Measurements from ENCODE around the gene PRKCH.

Gene PRKCH

DNA sequence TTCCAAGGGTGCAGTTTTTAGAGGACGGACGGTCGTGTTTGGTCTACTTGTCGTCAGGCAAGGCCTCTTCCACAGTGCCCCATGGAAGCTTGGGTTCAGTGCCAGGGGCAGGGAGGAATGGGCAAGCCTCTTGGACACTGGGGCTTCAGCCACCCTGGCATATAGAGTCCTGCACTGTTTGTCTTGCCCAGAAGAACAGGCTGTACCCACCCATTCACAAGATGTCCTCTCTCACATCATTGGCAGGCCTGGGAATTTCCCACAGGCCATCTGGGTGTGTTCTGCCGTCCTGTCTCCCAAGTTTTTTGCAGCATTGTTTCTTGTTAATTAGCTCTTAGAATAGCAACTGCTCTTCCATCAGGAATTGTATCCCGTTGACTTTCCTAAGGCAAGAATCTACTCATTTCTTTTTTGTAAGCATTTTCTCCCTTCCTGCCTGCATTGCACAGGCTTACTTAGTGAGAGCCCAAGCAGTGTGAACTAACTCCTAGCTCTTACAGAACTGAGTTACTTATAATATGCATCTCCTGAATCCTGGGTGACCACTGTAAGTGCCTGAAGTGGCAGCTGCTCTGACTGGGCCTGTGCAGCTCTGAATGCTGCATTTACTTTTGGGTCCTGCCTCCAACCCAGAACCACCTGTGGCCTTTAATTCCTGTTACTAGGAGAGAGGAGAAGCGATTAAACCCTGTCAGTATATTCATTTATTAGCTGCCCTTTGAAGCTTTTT lies 224.5 kb downstream of the PRKCH start:
- DNase-seq (ENCODE audit: low read depth): no peak

DNA sequence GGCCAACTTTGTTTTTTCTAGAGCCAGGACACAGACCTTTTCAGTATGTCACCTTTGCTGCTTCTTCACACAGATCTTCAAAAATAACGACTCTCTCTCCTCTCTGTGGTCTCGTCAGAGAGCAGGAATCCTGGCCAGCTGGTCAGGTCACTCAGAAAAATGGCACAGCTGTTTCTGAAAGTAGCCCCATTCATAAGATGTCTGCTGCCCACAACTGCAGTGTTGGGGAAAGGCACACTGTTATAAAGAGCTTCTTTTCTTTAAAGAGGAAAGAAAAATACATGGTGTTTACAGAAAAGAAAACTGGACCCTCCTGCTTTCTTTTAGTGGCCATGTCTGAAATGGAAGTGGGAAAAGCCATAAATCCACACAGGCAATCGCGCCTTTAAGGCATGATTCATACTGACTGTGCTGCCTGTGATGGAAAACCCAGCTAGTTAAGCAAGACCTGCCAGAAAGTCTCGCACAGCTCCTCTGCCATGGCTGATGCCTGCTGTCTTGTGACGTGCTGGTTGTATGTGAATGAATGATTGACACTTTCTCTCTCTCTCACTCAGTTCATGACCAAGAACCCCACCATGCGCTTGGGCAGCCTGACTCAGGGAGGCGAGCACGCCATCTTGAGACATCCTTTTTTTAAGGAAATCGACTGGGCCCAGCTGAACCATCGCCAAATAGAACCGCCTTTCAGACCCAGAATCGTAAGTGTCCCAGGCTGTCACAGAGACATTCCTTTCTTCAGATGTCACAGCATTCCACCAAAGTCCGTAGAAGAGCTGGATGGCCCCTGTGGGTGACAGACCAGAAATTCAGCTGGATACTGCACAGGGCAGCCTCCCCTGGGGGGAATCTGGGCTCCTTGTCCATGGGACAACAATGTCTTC lies 226.0 kb downstream of the PRKCH start:
- DNase-seq (ENCODE audit: low read depth): no peak

DNA sequence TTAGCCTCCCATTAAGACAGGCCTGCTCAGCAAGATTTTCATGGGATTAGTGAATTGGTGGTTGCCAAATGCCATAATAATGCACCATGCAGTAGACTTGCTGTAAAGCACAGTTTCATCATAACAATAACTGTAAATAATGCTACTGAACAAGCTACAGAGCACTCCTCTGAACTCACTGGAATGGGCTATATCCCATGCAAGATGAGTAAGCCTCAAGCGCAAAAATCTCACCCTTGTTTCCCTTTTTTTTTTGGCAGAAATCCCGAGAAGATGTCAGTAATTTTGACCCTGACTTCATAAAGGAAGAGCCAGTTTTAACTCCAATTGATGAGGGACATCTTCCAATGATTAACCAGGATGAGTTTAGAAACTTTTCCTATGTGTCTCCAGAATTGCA lies 228.0 kb downstream of the PRKCH start:
- no peak for DNase-seq (ENCODE audit: low read depth)

DNA sequence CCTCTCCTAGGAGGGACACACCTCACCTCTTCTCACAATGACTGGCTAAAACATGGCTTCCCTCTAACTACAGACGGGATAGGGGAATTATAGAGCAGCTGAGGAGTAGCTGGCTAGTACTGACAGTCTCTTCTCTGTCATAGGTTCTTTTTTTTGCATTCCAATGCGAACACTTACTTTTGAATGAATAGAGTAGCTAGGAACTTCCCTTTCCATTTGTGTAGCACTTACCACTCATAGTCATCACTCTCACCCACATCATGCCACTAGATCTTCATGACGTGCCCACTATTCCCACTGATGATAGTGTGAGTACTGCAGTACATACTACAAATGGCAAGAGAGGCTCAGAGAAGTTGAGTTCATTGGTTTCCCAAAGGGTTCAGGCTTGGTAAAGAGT lies 230.0 kb downstream of the PRKCH start:
- DNase-seq (ENCODE audit: low read depth): no peak

DNA sequence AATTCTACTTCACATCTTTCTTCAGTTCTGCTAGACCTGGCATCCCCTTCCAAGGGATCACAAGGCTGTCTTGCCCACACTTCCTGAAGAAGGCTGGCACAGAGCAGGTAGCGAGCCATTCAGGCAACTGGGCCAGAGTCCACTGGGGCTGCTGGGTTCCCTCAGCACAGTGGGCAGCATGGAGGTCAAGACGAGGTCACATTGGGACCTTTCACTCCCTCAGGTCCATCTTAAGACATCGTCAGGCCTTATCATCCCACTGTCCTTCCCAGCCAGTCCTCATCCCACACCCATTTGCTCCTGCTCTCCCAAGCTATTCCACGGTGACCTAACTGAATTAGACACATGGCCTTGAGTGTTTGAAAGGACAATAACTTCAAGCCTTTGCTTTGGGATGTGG lies 230.9 kb downstream of the PRKCH start:
- no peak for DNase-seq (ENCODE audit: low read depth)

DNA sequence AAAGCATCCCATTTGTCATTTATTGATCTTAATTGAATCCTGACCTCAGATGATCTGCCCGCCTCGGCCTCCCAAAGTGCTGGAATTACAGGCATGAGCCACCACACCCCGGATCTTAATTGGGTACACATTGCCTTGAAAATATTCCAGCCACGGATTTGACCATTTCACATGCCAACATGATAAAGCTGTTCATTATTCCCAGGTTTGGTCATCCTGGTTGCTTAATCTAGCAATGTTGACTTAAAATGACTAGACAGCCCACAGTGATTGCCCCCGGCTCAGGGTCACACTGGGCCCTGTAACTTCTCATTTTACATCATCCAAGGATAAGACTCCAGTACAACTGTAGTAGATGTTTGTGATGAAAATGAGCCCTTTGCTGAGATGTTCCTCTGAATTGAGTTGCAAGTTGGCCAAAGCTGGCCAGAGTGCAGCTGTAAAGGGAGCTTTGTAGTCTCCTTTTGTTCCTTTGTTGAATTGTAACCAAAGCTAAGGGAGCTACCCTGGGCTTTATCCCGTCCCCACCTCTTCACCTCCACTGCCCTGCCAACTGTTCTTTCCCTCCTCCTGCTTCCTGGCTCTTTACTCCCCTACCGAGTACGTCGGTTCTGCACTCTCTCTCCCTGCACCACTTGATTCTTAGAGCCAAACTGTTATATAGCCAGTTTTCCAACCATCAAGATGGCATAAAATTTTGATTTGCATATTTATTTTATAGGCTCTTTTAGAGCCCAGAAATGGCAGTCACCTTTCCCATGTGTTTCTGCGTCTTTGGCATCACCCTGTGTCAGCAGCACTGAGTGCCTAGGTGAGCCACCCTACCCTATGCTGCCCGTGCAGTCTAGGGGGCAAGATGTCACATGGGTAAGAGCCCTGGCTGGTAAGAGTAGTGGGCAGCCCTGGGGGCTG lies 232.6 kb downstream of the PRKCH start:
- DNase-seq (ENCODE audit: low read depth): no peak

DNA sequence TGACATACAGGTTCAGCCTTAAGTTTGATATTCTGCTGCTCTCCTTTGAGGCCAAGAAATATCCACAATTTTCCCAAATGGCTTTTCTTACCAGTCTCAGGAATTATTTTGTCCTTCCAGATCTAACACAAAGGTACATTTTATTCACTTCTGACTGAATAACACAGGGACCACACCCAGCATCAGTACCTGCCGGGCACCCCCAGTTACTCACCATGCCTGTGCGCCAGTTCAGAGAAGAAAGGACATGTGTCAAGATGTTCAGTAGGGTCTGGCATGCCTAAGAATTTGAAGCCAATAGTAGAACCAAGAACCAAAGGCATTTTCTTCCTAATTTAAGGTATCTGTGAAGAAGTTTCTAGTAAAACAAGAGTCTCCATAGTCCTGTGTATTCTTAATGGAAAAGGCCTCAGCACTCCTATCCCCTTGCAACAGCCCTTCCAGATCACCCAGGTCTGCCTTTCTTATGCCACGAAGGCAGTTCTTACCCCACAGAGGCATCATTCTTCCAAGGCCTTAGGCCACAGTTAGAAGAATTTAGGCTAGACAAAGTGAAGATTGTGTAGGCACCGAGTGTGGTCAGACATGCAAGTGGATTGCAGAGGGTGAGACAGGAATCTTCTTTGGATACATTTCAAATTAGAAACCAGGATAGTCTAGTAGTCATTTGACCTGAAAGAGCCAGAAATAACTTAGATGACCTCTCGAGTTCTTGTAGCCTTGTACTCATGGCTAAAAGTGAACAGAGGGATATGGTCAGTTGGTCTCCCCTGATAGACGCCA lies 233.9 kb downstream of the PRKCH start:
- no peak for DNase-seq (ENCODE audit: low read depth)

DNA sequence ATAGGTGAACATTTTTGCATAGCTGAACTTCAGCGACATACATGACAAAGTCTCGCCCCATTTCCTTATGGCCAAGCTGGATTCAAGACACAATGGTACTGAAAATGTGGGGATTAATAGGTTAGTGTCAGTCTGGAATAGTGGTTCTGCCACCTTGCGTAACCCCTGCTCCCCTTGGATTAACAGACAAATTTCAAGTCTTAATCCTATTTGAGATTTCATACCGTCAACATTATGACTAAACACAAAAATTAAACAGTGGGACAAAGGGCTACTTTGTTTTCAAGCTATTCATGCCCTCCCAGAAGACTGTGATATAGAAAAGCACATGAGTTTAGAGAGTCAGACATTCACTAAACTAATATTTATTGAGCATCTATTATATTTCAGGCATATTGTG lies 235.1 kb downstream of the PRKCH start:
- no peak for DNase-seq (ENCODE audit: low read depth)

DNA sequence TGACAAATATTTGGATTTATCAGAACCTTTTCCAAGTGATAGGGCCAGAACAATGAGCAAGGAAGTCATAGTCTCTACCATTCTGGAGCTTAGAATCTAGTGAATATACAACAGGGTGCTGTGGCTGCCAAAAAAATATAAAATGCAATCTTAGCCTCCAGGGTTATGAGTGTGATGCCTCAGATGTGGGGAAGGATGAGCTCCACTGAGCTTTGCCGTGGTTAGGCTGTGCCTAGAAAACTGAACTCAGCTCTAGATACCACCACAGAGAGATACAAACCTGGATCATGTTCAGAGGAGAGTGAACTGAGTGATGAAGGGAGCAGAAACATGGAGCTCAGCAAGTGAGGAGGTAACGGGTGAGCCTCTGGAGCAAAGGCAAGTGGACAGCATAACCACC lies 235.9 kb downstream of the PRKCH start:
- no peak for DNase-seq (ENCODE audit: low read depth)

DNA sequence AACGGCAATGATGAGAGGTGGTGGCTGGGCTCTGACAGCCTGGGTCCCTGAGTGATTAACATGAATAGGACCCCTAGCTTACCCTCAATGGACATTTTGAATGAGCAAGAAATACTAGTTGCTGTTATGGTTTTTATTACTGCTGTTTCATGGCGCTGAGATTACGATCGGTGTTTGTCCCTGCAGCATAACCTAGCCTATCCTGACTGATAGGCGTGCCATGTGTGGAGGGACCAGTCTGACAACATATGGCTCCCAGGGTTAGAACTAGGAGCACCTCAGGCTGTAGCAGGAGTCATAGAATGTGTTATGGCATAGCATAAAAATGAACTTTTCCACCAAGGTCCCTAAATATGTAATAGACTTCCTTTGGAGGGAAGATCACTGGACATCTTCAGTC lies 236.5 kb downstream of the PRKCH start:
- no peak for DNase-seq (ENCODE audit: low read depth)

DNA sequence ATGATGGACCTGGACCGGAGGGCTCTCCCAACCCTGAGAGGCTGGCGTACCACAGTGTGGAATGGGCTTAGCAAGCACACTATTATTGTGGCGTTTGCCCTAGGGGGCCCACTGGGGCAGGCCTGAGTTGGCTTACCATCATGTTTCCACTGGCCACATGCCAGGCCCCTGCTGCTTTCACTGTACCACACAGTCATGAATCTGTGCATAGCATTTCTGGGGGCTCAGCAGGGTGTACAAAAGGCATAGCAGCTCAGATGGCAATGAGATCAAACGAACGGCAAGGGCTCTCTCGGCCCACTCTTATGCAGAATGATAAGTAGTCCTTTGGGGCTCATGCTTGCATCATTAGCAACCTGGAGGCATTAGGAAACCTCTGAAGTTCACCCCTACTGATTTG lies 236.9 kb downstream of the PRKCH start:
- no peak for DNase-seq (ENCODE audit: low read depth)

DNA sequence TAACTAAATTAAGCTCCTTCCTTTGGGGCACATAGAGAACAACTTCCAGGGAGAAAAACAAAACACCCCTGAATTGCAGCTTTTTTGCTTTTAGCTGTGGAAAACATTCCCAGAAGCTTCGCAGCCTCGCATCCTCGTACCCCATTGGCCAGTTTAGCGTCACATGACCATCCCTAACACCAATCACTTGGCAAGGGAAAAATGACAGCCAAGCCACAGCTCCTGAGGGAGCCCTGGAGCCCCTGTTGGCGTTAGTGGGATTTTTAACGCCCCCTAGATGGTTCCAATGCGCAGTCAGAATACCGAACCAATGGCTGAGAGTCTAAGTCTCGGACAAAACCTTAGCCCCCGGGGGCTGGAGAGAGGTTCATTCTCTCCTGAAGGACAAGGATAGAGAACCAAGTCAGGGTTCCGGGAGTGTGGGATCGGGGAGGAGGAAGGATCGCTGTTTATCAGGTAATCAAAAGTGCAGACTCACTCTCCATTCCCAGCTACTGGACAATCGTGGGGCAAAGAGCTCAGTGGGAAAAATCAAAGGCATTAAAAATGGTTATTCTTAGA lies 238.3 kb downstream of the PRKCH start:
- DNase-seq (ENCODE audit: low read depth): no peak

DNA sequence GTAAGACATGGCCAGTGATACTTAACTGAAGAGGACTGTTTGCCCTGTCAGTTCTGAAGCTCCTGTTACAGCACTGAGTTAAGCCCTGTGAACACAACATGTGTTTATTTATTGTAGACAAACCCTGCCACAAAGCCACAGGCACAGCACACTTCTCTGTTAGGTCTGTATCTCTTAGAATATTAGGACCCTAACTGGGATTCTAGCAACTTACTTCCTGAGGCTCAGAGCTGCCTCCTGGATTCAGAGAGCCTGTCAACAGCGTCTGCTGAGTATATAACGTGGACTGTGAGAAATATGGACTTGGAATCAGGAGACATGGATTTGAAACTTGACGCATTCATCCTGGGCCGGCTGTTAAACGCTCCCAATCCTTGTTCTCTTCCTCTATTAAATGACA lies 238.9 kb downstream of the PRKCH start:
- DNase-seq (ENCODE audit: low read depth): no peak

DNA sequence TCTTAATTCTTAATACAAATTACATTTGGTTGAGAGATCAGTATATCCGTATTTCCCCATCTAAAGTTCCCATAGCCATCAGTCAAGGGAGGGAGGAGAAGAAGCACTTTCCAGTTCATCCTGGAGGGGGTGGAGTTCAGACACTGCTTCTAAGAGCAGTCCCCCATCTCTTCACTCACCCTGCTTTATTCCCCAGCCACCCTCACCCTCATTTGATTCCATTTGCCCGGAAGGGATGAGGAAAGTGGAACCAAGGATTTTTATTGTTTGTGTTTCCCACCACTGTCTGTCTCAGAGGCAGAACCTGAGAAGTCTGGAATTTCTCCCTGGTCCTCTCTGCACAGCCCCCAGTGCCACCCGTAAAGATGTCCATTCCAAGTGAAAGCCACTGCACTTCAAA lies 239.7 kb downstream of the PRKCH start:
- DNase-seq (ENCODE audit: low read depth): no peak

DNA sequence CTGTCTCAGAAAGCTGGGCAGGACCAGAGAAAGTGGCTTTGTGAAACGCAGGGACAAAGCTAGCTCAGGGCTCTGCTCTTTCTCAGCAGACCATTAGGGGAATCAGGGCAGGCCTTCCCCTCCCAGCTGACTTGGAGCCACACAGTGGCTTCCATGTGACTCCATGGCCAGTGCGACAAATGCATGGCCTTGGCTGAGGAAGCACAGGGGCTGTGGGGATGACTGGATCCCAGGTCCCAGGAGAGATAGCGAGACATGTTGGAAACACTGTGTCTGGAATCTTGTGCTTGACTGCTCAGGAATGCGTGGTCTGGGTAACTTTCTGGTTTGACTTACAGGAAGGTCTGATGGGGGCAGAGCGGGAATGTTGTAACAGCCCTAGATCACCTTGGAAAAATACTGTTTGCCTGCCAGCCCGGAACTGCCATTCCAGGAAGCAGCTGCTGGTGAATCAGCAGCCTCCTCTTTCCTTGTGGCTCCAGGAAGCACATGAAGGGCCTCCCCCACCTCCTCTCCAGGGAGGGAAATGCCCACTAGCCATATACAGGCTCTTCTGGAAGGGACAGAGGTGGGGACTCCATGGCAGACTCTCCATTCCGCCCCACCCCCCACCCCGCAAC lies 240.4 kb downstream of the PRKCH start:
- DNase-seq (ENCODE audit: low read depth): no peak

DNA sequence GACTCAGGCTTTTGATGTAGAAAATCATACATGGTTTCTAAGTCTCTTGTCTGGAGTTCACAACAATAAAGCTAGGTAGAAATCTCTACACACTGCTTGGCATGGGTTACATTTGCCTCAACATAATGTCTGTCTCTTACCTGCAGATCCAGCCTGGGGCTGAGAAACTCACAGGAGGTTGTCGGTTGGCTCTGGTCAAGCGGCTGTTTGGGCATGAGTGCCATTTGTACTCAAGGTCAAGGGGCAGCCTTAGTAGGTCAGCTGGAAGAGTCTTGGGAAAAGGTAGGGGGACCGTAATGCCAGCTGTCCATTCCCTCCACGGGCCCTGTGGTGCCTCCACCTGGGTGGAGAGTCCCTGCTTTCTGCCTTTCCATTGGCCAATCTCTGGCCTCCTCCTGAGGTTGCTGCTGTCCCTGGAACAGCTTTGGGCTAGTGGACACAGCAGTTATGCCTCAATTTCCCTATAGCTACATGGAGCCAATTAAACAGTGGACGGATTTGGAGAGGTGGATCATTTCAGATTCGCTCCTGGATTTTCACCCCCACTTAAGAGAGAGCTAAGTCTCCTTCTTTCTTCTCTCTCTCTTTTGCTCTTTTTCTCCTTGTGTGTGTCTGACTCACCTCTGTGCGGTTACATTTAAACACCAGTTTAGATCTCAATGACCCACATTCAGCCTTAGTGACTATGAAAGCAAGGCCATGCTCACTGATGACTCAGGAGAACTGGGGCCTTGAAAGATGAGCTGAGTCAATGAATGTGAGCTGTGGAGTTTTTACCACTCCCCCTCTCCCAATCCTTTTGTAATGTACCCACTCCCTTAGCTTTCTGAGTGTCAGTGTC lies 241.2 kb downstream of the PRKCH start:
- DNase-seq (ENCODE audit: low read depth): no peak

DNA sequence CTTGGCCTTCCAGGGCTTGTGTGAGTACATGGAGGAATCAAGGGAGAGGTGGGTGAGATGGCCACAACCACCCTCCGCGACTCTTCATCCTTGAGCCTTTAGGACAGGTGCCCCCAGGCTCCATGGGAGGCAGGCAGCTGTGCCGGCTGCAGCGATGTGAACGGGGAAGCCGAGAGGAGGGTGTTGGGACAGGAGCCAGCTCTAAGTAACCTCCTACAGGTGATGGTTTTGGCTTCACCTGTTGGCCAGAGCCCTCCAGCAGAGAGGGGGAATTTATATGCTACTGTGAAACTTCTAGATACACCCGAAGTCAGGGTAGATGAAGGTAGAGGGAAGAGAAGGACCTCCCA lies 241.8 kb downstream of the PRKCH start:
- no peak for DNase-seq (ENCODE audit: low read depth)

DNA sequence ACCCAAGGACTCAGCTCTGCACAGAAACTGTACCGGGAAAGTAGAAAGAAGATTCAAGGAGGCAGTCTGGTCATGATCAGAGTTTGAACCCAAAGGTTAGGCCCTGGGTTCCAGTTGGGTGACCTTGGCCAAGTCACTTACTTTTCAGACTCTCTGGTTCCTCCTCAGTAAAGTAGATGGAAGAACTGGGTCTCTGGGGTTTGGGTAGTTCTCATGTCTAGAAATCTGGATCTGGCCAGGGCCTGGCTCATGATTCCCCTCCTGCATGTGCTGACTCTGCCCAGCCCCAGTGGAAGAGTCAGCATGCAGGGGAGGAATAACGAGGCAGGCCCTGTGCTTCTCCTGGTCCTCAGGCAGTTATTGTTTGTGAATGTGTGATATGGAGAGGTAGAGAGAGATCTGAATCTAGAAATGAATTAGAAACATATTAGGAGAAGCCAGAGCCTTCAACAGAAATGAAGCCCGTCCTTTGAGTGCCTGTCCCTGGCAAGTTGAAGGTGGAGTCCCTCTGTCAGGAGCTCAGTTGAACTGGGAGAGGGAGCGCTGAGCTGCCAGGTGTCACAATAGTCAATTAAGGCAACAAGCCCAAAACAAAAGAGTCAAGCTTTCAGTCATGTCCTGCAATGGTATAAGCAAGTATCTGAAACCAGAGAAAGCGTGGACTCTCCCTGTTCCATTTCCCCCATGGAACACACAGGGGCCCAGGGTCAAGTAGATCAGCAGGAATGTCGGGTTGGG lies 242.7 kb downstream of the PRKCH start:
- DNase-seq (ENCODE audit: low read depth): no peak

DNA sequence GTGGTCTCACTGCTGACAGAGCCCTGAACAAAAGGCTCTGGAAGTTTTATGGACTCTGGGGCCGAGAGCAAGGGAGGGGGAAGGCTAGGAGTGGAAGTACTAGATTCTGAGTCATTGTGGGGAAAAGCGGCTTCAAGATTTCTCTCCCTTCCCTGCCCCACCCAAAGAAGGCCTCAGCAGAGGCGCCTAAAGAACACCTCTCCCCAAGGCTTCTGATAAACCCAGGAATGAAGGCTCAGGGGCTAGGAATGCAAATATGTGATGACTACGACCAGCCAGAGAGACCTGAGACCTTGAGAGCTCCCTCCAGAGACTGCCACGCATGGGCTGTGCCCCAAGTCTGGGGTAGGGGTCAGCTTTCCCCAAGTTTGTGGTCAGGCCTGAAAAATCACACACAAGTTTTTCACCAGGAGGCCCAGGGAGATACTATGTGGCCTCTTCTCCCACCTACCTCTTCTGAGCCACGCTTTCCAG lies 243.3 kb downstream of the PRKCH start:
- DNase-seq (ENCODE audit: low read depth): no peak

Measured in T follicular helper cell (primary cell).